ENCODE measurements around the gene AVPR1A. TPM values are rescaled to one million over a fixed set of nuclear protein-coding genes. Genes with fewer than 3 reads are reported as not detected.

AVPR1A gene
- total RNA-seq, 2 donors from 2014 or later = not detected

- H3K4me1 Mint-ChIP-seq = no peaks in the 10 kb centered on the region
- no peak overlapping the region for H3K27ac Mint-ChIP-seq
- no peaks in the 10 kb centered on the region for H3K36me3 Mint-ChIP-seq (ENCODE audit: low read depth)
- no peaks in the 10 kb centered on the region for H3K9me3 Mint-ChIP-seq
- ATAC-seq (replicated peaks) = no peak
- H3K4me3 Mint-ChIP-seq = no peak overlapping the region
- H3K27me3 Mint-ChIP-seq = peaks cover 3% of the 10 kb centered on the region
Observed at GRCh38 chr12:63133981-63134380, 17.0 kb downstream of the AVPR1A start.

- peaks cover 6% of the 10 kb centered on the region for H3K9me3 Mint-ChIP-seq
- no peaks in the 10 kb centered on the region for H3K36me3 Mint-ChIP-seq (ENCODE audit: low read depth)
- no peak overlapping the region for H3K27ac Mint-ChIP-seq
- no peaks in the 10 kb centered on the region for H3K4me1 Mint-ChIP-seq
- no peak overlapping the region for H3K4me3 Mint-ChIP-seq
- peaks cover 10% of the 10 kb centered on the region for H3K27me3 Mint-ChIP-seq
- no peak for ATAC-seq (replicated peaks)
Observed at GRCh38 chr12:63132201-63132600, 18.8 kb downstream of the AVPR1A start.

GRCh38 chr12:63129927-63130326 is 21.1 kb downstream of the AVPR1A start:
- peaks cover 6% of the 10 kb centered on the region for H3K9me3 Mint-ChIP-seq
- H3K36me3 Mint-ChIP-seq (ENCODE audit: low read depth) = no peaks in the 10 kb centered on the region
- peaks cover 10% of the 10 kb centered on the region for H3K27me3 Mint-ChIP-seq
- H3K4me3 Mint-ChIP-seq = no peak overlapping the region
- no peaks in the 10 kb centered on the region for H3K4me1 Mint-ChIP-seq
- ATAC-seq (replicated peaks) = no peak
- no peak overlapping the region for H3K27ac Mint-ChIP-seq

GRCh38 chr12:63124778-63125177 is 26.2 kb downstream of the AVPR1A start:
- Mint-ChIP-seq H3K36me3 (ENCODE audit: low read depth) (no peaks in the 10 kb centered on the region), H3K27me3 (peaks cover 10% of the 10 kb centered on the region), H3K4me1 (no peaks in the 10 kb centered on the region), H3K27ac (no peak overlapping the region), H3K9me3 (peaks cover 6% of the 10 kb centered on the region), H3K4me3 (no peak overlapping the region)
- ATAC-seq (replicated peaks) = no peak

GRCh38 chr12:63103494-63104131 is 47.4 kb downstream of the AVPR1A start:
- Mint-ChIP-seq H3K9me3 (no peaks in the 10 kb centered on the region), H3K27ac (no peak overlapping the region), H3K4me3 (no peak overlapping the region), H3K36me3 (ENCODE audit: low read depth) (no peaks in the 10 kb centered on the region), H3K27me3 (no peaks in the 10 kb centered on the region), H3K4me1 (no peaks in the 10 kb centered on the region)
- no peak for ATAC-seq (replicated peaks)

- H3K27me3 Mint-ChIP-seq = peaks cover 3% of the 10 kb centered on the region
- no peak for ATAC-seq (replicated peaks)
Observed at GRCh38 chr12:63101920-63102319, 49.1 kb downstream of the AVPR1A start.

GRCh38 chr12:63098851-63099250 is 52.1 kb downstream of the AVPR1A start:
- no peak overlapping the region for H3K27ac Mint-ChIP-seq
- no peak for ATAC-seq (replicated peaks)
- H3K9me3 Mint-ChIP-seq = no peaks in the 10 kb centered on the region
- no peaks in the 10 kb centered on the region for H3K36me3 Mint-ChIP-seq (ENCODE audit: low read depth)
- H3K4me1 Mint-ChIP-seq = no peaks in the 10 kb centered on the region
- no peak overlapping the region for H3K4me3 Mint-ChIP-seq
- H3K27me3 Mint-ChIP-seq = peaks cover 3% of the 10 kb centered on the region

More at GRCh38 chr12:63101920-63102319, 49.1 kb downstream of the AVPR1A start:
- Mint-ChIP-seq H3K4me3 (no peak overlapping the region), H3K36me3 (ENCODE audit: low read depth) (no peaks in the 10 kb centered on the region), H3K9me3 (no peaks in the 10 kb centered on the region), H3K27ac (no peak overlapping the region), H3K4me1 (no peaks in the 10 kb centered on the region)

GRCh38 chr12:63095369-63095980 is 55.5 kb downstream of the AVPR1A start:
- Mint-ChIP-seq H3K27me3 (peaks cover 9% of the 10 kb centered on the region), H3K36me3 (ENCODE audit: low read depth) (no peaks in the 10 kb centered on the region), H3K27ac (no peak overlapping the region)

GRCh38 chr12:63093711-63094110 is 57.3 kb downstream of the AVPR1A start:
- Mint-ChIP-seq H3K36me3 (ENCODE audit: low read depth) (no peaks in the 10 kb centered on the region), H3K4me3 (no peak overlapping the region), H3K27me3 (peaks cover 15% of the 10 kb centered on the region), H3K27ac (no peak overlapping the region), H3K9me3 (peaks cover 4% of the 10 kb centered on the region), H3K4me1 (no peaks in the 10 kb centered on the region)
- no peak for ATAC-seq (replicated peaks)

More at GRCh38 chr12:63095369-63095980, 55.5 kb downstream of the AVPR1A start:
- Mint-ChIP-seq H3K4me1 (no peaks in the 10 kb centered on the region), H3K4me3 (no peak overlapping the region), H3K9me3 (no peaks in the 10 kb centered on the region)
- no peak for ATAC-seq (replicated peaks)

- peaks cover 5% of the 10 kb centered on the region for H3K9me3 Mint-ChIP-seq
- no peaks in the 10 kb centered on the region for H3K4me1 Mint-ChIP-seq
- ATAC-seq (replicated peaks) = no peak
- peaks cover 19% of the 10 kb centered on the region for H3K27me3 Mint-ChIP-seq
- H3K27ac Mint-ChIP-seq = no peak overlapping the region
- no peak overlapping the region for H3K4me3 Mint-ChIP-seq
- H3K36me3 Mint-ChIP-seq (ENCODE audit: low read depth) = no peaks in the 10 kb centered on the region
Observed at GRCh38 chr12:63093084-63093483, 57.9 kb downstream of the AVPR1A start.

Other genes with a start within 250 kb of the AVPR1A start
- not detected for gene PPM1H, start 216.1 kb downstream of the AVPR1A start, total RNA-seq